Measurements from ENCODE around the gene DTX2.
"Not testable (repeated sequence)": the region's sequence is repeated elsewhere in the genome, so short reads cannot be mapped to it uniquely, and the experiment has no call there.

Gene DTX2

DNA sequence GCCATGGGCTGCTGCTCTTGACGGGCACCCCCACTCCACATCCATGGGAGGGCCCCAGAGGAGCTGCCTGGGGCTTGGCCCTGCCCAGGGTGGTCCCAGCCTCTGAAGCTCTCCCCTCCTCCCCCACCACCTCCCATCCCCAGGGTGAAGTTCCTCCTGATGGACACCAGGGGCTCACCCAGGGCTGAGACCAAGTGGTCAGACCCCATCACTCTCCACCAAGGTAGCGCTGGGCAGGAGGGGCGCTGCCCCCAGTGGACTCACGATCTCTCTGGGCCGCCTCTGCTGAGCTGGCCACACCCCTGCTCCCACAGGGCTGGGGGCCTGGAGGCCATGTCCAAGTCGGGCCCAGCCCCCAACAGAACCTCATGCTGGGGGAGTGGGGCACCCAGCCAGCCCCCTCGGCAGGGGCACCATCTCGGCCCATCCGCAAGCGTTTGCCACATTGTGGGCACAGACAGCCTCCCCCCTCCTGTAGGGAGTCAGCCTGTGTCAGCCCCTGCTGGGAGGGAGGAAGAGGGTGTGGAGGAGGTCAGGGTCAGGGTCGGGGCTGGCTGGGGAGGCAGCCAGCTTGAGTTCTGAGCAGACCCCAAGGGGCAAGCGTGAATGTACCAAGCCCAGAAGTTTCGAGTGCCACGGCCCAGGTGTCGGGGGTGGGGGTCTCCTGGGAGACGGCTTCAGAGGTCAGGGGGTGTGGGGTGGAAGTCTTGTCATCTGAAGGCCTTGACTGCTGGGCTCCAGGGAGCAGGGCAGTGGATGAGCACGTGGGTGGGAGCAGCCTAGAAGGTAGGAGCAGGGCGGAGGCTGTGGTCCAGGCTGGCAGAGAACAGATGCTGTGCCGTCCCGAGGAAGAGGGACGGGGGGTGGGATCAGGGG is 51.7 kb downstream of the DTX2 start:
- DNase-seq (ENCODE audit: low read depth, low spot score), result no peak
- TF ChIP-seq, protein P1, sequence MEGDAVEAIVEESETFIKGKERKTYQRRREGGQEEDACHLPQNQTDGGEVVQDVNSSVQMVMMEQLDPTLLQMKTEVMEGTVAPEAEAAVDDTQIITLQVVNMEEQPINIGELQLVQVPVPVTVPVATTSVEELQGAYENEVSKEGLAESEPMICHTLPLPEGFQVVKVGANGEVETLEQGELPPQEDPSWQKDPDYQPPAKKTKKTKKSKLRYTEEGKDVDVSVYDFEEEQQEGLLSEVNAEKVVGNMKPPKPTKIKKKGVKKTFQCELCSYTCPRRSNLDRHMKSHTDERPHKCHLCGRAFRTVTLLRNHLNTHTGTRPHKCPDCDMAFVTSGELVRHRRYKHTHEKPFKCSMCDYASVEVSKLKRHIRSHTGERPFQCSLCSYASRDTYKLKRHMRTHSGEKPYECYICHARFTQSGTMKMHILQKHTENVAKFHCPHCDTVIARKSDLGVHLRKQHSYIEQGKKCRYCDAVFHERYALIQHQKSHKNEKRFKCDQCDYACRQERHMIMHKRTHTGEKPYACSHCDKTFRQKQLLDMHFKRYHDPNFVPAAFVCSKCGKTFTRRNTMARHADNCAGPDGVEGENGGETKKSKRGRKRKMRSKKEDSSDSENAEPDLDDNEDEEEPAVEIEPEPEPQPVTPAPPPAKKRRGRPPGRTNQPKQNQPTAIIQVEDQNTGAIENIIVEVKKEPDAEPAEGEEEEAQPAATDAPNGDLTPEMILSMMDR (IDR thresholded peaks at IDR 0.05; ENCODE audit: insufficient read depth, low read length, missing control alignments), result peak; percentile 39
- ChIA-PET POLR2A (no interaction called here), CTCF (no interaction called here)
- H3K4me3 ChIP-seq (ENCODE audit: low read depth, low read length), result no peak overlapping the region

DNA sequence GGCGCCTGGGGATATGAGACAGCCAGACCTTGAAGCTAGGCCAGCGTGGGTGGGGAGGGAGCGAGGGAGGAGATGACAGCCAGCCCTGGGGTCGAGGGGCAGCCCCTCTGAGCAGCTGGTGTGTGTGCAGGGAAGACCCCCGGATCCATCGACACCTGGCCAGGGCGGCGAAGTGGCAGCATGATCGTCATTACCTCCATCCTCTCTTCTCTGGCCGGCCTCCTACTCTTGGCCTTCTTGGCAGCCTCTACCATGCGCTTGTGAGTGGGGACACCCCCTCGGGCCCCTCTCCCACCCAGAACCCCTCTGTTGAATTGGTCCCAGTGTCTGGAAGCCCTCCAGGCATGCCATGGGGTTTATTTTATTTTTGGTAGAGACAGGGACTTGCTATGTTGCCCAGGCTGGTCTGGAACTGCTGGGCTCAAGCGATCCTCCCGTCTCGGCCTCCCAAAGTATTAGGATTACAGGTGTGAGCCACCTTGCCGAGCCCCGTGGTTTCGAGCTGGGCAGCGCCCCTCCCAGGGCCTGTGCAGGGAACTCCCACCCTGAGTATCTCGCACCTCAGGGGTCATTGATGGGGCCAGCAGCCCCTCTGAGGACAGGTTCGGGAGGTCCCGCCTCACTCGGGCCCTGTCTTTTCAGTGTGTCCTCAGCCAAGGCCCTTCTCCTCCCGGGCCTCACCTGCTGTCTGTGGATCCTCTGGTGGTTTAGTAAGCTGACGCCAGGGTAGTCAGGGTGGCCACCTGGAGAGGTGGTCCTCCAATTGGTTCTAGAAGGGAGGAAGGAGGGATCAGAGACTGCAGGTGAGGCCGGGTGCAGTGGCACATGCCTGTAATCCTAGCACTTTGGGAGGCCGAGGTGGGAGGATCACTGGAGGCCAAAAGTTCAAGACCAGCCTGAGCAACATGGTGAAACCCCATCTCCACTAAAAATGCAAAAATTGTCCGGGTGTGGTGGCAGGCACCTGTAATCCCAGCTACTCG is 52.6 kb downstream of the DTX2 start:
- CTCF ChIA-PET, result no interaction called here
- no peak for DNase-seq (ENCODE audit: low read depth, low spot score)
- H3K4me3 ChIP-seq (ENCODE audit: low read depth, low read length), result no peak overlapping the region
- POLR2A ChIA-PET, result interaction anchor here (0.7 kb wide), 1 partner anchor 231 kb away, joined by 3 read pairs; no protein-coding TSS in a partner anchor
- TF ChIP-seq, protein P1 (IDR thresholded peaks at IDR 0.05; ENCODE audit: insufficient read depth, low read length, missing control alignments), result no peak

DNA sequence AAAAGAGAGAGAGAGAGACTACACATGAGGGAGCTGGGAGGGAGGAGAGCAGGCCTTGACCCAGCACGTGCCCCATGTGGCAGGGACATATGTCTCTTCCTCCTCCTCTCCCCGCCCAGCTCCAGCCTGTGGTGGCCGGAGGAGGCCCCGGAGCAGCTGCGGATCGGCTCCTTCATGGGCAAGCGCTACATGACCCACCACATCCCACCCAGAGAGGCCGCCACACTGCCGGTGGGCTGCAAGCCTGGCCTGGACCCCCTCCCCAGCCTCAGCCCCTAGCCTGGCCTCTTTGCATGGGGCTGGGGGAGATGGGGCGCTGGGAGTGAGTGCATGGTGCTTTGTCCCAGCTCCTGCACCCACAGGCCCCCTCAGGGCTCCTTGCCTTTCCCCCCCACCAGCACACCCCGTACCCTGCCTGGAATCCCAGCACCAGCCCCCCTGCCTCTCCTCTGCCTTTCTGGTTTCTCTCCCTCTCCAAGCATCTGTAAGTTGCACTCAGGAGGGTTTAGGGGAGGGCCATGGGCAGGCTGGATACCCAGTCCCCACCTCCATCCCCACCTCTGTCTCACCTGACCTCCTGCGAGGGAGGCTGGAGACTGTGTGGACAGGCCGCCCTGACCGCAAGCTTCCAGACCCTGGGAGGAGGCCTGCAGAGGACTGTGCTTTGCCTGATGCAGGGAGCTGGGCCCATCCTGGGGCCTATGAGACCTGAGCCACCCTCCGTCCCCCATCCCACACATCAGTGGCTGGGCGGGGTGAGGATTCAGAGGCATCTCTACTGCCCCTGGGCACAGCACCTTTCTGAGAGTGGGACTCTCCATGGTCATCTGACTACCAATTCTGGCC is 53.6 kb downstream of the DTX2 start:
- CTCF ChIA-PET, result no interaction called here
- no peak for DNase-seq (ENCODE audit: low read depth, low spot score)
- H3K4me3 ChIP-seq (ENCODE audit: low read depth, low read length), result no peak overlapping the region
- TF ChIP-seq, protein P1 (IDR thresholded peaks at IDR 0.05; ENCODE audit: insufficient read depth, low read length, missing control alignments), result no peak
- POLR2A ChIA-PET, result interaction anchor here (0.7 kb wide), 1 partner anchor 233 kb away, joined by 3 read pairs; no protein-coding TSS in a partner anchor

DNA sequence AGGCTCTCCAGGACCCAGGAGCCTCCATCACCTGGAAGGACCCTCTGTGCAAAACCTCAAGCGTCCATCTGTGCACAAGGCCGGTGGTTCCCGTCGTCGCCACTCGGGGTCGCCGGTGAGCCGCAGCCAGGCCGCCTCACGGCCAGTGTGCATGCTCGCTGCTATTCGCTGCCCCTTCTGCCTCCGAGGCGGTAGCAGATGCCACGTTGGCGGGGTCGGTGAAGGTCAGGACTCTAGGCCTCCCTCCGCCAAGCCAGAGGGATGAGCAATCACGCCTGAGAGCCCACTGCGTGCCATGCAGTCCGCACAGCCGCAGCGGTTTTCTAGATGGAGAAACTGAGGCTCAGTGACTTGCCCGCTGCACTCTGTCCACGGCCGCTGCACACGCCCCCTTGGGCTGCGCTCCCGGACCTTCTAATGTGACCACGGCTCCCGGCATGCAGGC is 54.5 kb downstream of the DTX2 start:
- ChIA-PET CTCF (no interaction called here), POLR2A (no interaction called here)
- no peak for DNase-seq (ENCODE audit: low read depth, low spot score)
- no peak overlapping the region for H3K4me3 ChIP-seq (ENCODE audit: low read depth, low read length)
- TF ChIP-seq, protein P1 (IDR thresholded peaks at IDR 0.05; ENCODE audit: insufficient read depth, low read length, missing control alignments), result no peak

DNA sequence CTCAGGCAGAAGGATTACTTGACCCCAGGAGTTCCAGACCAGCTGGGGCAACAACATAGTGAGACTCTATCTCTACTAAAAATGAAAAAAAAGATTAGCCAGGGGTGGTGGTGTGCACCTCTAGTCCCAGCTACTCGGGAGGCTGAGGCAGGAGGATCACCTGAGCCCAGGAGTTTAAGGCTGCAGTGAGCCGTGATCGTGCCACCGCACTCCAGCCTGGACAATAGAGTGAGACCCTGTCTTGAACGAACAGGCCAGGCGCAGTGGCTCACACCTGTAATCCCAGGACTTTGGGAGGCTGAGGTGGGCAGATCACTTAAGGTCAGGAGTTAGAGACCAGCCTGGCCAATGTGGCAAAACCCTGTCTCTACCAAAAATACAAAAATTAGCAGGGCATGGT is 55.4 kb downstream of the DTX2 start:
- POLR2A ChIA-PET; DNase-seq (ENCODE audit: low read depth, low spot score); CTCF ChIA-PET; H3K4me3 ChIP-seq (ENCODE audit: low read depth, low read length): not testable (repeated sequence)

DNA sequence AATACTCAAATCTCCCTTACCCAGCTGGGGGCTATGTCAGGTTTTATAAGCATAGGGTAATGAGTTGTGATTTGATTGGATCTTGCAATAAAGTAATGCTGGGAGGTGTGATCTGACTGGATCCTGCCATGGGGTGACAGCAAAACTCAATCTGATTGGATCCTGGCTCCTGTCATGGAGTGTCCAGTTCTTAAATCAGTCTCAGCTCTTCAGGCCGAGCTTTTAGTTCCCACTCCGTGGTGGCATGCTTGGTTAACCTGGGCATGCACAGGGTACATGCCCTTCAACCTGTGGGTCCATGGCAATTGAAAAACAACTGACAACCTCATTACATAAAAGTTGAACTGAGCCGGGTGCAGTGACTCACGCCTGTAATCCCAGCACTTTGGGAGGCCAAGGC is 64.7 kb downstream of the DTX2 start:
- CTCF ChIA-PET; H3K4me3 ChIP-seq (ENCODE audit: low read depth, low read length); POLR2A ChIA-PET; DNase-seq (ENCODE audit: low read depth, low spot score): not testable (repeated sequence)

GRCh38 chr7:76531643-76532042 is 70.1 kb downstream of the DTX2 start:
- DNase-seq (ENCODE audit: low read depth, low spot score); POLR2A ChIA-PET; CTCF ChIA-PET; H3K4me3 ChIP-seq (ENCODE audit: low read depth, low read length): not testable (repeated sequence)

DNA sequence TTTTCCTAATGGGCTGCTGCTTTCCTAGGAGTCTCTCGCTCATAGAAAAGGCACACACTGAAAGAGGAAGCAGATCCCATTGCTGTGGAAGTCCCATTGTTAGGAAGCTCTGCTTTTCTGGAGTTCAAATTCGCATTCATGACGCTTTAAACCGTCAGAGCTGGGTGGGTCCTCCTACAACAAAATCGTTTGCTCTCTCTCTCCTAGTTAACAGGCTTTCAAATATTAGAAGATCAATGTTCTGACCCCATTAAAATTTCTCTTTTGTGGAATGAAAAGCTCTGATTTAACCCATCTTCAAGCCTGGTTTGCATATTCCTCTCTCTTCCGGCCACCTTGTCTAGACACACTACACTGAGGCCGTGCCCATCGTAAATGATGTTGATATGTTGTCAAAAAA is 81.7 kb downstream of the DTX2 start, which contains the start of gene SPDYE16:
SPDYE16 (minus strand) TSS at position 101 of the 400 bp plus-strand sequence. CDS start 1,838 bp downstream, outside the sequence.
- POLR2A ChIA-PET; CTCF ChIA-PET; DNase-seq (ENCODE audit: low read depth, low spot score); H3K4me3 ChIP-seq (ENCODE audit: low read depth, low read length): not testable (repeated sequence)

- DNase-seq (ENCODE audit: low read depth, low spot score); CTCF ChIA-PET: not testable (repeated sequence)
- H3K4me3 ChIP-seq (ENCODE audit: low read depth, low read length), result peak overlapping the region; percentile 62
- POLR2A ChIA-PET, result interaction anchor here (0.6 kb wide), 1 partner anchor 1192 kb away, joined by 3 read pairs; no protein-coding TSS in a partner anchor
Measured at GRCh38 chr7:76549025-76549854, 87.7 kb downstream of the DTX2 start.

- DNase-seq (ENCODE audit: low read depth, low spot score); CTCF ChIA-PET; POLR2A ChIA-PET: not testable (repeated sequence)
- peak overlapping the region; percentile 62 for H3K4me3 ChIP-seq (ENCODE audit: low read depth, low read length)
Measured at GRCh38 chr7:76549855-76550248, 88.3 kb downstream of the DTX2 start.
